Choroid plexus epithelial cell (primary cell): ENCODE data around the gene KLHDC4.

Experiments used
- DNase-seq: peaks from one replicate; pipeline ENCODE4 v3.0.0-alpha.2; 2010; ENCODE audit warnings: low read depth
- H3K4me3 ChIP-seq: 2 replicates; pipeline ENCODE4 v1.5.1; 2011; ENCODE audit warnings: low read depth, mild to moderate bottlenecking, control low read depth, low read length, moderate library complexity
- TF ChIP-seq, protein P1 (sequence below): conservative IDR thresholded peaks from 2 replicates; pipeline ENCODE4 v1.5.1; 2011; ENCODE audit warnings: low read depth, mild to moderate bottlenecking, control low read depth, inconsistent platforms, low read length, moderate library complexity

The KLHDC4 gene

DNA sequence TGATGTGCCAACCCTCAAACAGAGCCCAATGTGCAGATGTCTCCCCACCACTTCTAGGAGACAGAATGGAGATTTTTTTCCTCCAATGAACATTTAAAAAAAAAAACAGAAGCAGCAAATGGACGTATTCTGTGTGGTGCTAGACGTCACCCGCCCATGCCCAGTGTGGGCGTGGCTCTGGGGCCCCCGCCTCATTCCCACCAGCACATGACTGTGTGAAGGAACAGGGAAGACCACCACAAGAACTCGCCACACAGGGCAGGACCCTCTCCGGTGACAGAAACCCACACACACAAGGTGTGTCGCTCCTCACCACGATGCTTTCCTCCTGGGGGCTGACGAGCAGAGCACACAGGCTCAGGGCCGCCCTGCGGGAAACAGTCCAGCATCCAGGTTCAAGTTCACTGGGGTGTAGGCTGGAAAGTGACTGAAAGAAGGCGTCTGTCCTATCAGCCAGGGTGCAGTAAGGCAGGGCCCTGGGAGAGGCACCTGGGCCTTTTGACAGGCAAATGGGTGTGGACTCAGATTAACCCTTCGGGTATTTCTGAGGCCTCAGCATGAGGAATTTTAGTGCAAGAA is 53.5 kb downstream of the KLHDC4 start:
- H3K4me3 ChIP-seq: no peak overlapping the region
- TF ChIP-seq, protein P1, sequence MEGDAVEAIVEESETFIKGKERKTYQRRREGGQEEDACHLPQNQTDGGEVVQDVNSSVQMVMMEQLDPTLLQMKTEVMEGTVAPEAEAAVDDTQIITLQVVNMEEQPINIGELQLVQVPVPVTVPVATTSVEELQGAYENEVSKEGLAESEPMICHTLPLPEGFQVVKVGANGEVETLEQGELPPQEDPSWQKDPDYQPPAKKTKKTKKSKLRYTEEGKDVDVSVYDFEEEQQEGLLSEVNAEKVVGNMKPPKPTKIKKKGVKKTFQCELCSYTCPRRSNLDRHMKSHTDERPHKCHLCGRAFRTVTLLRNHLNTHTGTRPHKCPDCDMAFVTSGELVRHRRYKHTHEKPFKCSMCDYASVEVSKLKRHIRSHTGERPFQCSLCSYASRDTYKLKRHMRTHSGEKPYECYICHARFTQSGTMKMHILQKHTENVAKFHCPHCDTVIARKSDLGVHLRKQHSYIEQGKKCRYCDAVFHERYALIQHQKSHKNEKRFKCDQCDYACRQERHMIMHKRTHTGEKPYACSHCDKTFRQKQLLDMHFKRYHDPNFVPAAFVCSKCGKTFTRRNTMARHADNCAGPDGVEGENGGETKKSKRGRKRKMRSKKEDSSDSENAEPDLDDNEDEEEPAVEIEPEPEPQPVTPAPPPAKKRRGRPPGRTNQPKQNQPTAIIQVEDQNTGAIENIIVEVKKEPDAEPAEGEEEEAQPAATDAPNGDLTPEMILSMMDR: no peak
- no peak for DNase-seq

DNA sequence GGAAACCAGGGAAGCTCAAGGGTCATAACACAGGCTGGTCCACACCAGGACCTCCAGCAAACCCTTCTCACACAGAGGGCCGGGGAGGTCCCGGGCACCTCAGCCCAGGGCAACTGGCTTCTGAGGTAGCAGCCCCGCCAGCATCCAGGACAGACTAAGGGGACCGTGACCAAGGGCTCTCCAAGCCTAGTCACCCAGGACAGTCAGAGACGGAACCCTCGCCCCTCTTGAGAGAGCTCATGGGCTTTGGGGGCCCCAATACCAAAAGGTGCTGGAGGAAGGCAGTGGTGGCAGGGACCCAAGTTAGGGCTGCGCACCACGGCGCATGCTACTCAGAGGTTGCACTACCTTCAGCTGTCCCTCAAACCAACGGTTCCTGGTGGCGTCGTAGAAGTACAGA is 54.9 kb downstream of the KLHDC4 start:
- no peak overlapping the region for H3K4me3 ChIP-seq
- DNase-seq: no peak
- TF ChIP-seq, protein P1: no peak

DNA sequence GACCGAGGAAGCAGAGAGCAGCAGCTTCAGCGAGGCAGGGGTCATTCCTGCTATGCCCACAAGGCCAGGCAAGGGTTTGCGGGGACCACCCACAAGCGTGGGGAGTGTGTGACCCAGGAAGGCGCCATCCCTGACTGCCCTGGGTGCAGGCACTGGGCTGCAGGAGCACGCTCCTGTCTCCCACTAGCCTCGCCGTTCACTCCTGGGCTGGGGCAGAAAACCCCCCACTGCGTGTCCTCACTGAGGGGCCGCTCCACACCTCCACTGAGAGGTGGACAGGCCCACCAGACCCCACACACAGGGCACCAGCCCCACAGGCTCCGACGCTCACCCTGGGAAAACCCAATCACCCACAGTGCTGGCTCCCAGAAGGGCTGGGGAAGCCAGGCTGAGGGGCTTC is 56.1 kb downstream of the KLHDC4 start:
- H3K4me3 ChIP-seq: no peak overlapping the region
- DNase-seq: no peak
- TF ChIP-seq, protein P1: no peak

DNA sequence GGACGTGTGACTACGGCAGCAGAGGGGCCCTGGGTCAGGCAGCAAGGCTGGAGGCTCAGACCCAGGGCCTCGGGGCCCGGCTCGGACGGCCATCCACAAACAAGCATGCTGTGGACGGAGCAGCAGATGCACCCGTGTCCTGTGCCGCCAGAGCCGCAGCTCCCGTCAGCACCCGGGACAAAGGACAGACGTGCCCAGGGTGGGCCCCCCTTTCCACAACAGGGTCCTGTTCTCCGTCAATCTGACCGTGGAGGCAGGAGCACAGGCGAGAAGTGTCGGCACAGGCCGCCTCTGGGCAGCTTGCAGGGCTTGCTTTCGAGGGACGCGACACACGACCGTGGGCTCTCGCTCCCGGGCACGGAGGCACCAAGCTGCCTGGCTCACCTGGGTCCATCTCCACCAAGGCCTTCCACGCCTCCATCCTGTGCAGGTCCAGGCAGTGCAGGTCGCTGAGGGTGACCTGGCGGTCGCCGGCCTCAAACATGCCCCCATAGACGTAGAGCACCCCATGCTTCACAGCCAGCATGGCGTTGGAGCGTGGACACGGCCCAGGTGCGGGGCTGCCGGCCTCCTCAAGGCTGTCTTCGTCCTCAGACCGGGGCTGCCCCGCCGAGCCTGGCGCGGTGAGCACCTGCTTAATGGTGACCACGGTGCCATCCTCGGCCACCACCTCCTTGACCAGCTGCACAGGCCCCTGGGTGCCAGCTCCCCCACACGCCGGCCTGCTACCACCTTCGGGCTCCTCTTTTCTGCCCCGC is 56.7 kb downstream of the KLHDC4 start:
- TF ChIP-seq, protein P1: no peak
- no peak overlapping the region for H3K4me3 ChIP-seq
- DNase-seq: no peak

DNA sequence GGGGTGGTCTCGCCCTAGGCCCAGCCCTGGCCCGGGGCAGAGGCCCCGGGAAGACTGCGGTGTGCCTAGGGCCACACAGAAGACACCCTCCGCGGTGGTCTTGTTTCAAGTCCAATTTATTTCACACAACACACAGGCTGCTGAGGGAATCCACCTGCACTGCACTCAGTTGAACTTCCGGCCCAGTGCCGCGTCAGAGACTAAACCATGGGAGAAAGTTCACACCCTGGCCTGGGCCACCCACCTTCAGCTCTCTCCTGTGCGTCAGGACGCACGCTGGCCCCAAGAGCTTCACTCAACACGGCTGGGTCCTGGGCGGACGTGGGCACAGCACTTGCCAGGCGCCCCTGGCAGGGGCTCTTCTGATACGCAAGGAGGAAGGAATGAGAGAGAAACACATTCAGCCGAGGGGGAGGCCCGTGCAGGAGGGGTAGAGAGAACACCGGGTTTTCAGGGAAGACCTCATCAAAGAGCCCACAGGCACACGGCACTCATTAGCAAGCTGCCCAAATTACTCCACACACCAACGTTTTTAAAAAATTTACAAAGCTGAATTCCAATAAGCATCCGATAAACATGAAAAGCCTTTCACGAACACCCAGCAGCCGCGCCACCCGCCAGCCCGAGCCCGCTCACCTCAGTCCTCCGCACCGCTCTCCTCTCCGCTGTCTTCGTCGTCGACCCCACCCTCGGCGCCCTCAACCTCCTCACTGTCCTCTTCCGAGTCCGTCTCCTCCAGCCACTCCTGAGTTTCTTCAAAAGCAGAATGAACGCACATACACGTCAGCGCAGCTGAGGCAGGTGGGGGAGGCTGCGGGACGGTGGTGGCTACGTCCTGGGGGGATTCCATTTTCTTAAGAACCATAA is 57.8 kb downstream of the KLHDC4 start:
- TF ChIP-seq, protein P1: no peak
- no peak for DNase-seq
- no peak overlapping the region for H3K4me3 ChIP-seq

DNA sequence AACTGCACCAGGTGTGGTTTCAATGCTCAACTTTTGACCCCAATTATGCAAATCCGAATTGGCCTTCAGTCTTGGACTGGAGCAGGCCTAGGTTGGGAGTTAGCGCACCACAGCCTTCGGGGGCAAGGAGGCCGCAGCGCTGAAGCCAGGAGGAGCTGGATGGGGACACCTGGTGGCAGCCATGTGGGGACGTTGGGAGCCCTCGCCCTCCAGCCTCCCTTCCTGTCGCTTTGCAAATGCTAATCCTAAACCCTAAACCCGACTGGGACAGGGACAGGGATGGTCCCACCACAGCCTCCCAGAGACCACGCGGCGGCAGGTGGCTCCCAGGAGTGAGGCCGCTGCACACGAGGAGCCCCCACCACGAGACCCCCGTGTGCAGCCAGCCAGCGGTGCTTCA is 58.7 kb downstream of the KLHDC4 start:
- H3K4me3 ChIP-seq: no peak overlapping the region
- TF ChIP-seq, protein P1: no peak
- no peak for DNase-seq
